PC-9 (cell line): Measurements from ENCODE around the gene CAPN11. TPM values are rescaled to one million over a fixed set of nuclear protein-coding genes. Genes with fewer than 3 reads are reported as not detected.
A peak's percentile ranks its signal among the peaks of the same experiment; 100 is the strongest.

Source experiments
- BruUV-seq: library from RNA; stranded (reverse); fragments of 400-500 nt; replicated peaks from 2 replicates; lab custom pipeline; 2021; lab: Mats Ljungman, UMichigan
- CTCF ChIA-PET: fragments of 300-600 bp; sonication (Branson Sonifier 250); formaldehyde crosslinking; loops from one replicate; lab custom pipeline; 2022; ENCODE audit warnings: antibody characterized with exemption; lab: Charles Lee
- POLR2A ChIA-PET: fragments of 300-600 bp; sonication (Branson Sonifier 250); formaldehyde crosslinking; loops from one replicate; lab custom pipeline; 2022; ENCODE audit warnings: antibody characterized with exemption; ENCODE audit not compliant: unreplicated experiment; lab: Charles Lee
- DNase-seq, 2 experiments: peaks; one replicate each; pipeline versions ENCODE4 v3.0.0 to v3.0.0-alpha.2; 2015 to 2022; ENCODE audit warnings: mixed read lengths in 1 of 2
- H2AFZ ChIP-seq: fragments of 200-600 bp; sonication (generic); 2 replicates; pipeline ENCODE4 v1.8.1; 2017; ENCODE audit warnings: antibody characterized with exemption
- H3F3A ChIP-seq: fragments of 200-600 bp; sonication (generic); 2 replicates; pipeline ENCODE4 v1.8.1; 2017; ENCODE audit warnings: antibody characterized with exemption, mild to moderate bottlenecking, low read depth; ENCODE audit not compliant: insufficient read depth
- H3K27ac ChIP-seq: fragments of 200-600 bp; sonication (generic); 2 replicates; pipeline ENCODE4 v1.6.1; 2016; ENCODE audit warnings: mixed run types
- H3K27me3 ChIP-seq: fragments of 200-600 bp; sonication (generic); 2 replicates; pipeline ENCODE4 v1.6.1; 2016; ENCODE audit warnings: low read depth, mixed run types; ENCODE audit not compliant: insufficient read depth
- H3K36me3 ChIP-seq: fragments of 200-600 bp; sonication (generic); 2 replicates; pipeline ENCODE4 v1.6.1; 2016; ENCODE audit warnings: low read depth, mixed run types
- H3K4me1 ChIP-seq: fragments of 200-600 bp; sonication (generic); replicated peaks from 2 replicates; pipeline ENCODE4 v1.6.1; 2016; ENCODE audit warnings: mixed run types; ENCODE audit not compliant: insufficient read depth
- H3K4me2 ChIP-seq: fragments of 200-600 bp; sonication (generic); 2 replicates; pipeline ENCODE4 v1.6.1; 2017; ENCODE audit warnings: mixed run types
- H3K4me3 ChIP-seq: fragments of 200-600 bp; sonication (generic); 2 replicates; pipeline ENCODE4 v1.6.1; 2016; ENCODE audit warnings: mixed run types
- H3K79me2 ChIP-seq: fragments of 200-600 bp; sonication (generic); 2 replicates; pipeline ENCODE4 v1.6.1; 2017; ENCODE audit warnings: low read depth, mixed run types
- H3K9me2 ChIP-seq: fragments of 200-600 bp; sonication (generic); 2 replicates; pipeline ENCODE4 v1.8.1; 2017; ENCODE audit warnings: mild to moderate bottlenecking; ENCODE audit not compliant: insufficient read depth
- H3K9me3 ChIP-seq: fragments of 200-600 bp; sonication (generic); 2 replicates; pipeline ENCODE4 v1.8.1; 2016; ENCODE audit warnings: low read depth; ENCODE audit not compliant: insufficient read depth
- H4K20me1 ChIP-seq: fragments of 200-600 bp; sonication (generic); 2 replicates; pipeline ENCODE4 v1.8.1; 2017; ENCODE audit not compliant: insufficient read depth
- CTCF ChIP-seq: fragments of 200-600 bp; sonication (generic); conservative IDR thresholded peaks from 2 replicates; pipeline ENCODE4 v1.6.1; 2017; ENCODE audit warnings: mixed run types, antibody characterized with exemption, mild to moderate bottlenecking, moderate library complexity
- EZH2 ChIP-seq: fragments of 200-600 bp; sonication (generic); IDR thresholded peaks from 2 replicates; pipeline ENCODE4 v1.8.0; 2017; ENCODE audit warnings: antibody characterized with exemption, low read depth
- intact Hi-C: fragments of 100-400 bp; cut with micrococcal nuclease; formaldehyde crosslinking; loops from one replicate; pipeline ENCODE4 v1.10.0; 2022; ENCODE audit not compliant: unreplicated experiment
- total RNA-seq: library from RNA; stranded (reverse); gene quantifications from 2 replicates; pipeline ENCODE4 v1.2.3, GENCODE V29; 2021

The CAPN11 gene
- total RNA-seq, 1 experiment from 2014 or later, result not detected

DNA sequence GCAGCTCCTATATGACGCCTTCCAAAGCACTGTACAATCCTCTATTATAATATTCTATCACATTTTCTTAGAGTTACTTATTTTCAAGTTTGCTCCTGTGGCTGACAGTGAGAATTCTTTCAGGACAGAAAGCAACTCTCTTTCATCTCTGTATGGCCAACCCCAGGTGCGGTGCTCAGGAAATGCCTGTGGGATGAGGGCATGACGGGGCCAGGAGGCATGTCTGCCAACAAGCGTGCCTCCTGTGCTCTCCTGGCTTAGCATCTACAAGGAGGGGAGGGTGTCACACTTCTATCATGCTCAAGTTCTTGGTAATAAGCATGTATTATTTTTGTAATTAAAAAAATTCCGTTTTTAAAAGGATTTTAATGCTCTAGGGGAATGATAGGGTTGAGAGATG lies 42.8 kb upstream of the CAPN11 start:
- Histone ChIP-seq H3K27ac (no peak overlapping the region), H3K9me2 (no peaks in the 10 kb centered on the region), H4K20me1 (peaks cover 44% of the 10 kb centered on the region), H3K36me3 (peaks cover 38% of the 10 kb centered on the region), H2AFZ (no peak overlapping the region), H3K4me3 (no peak overlapping the region), H3K9me3 (no peaks in the 10 kb centered on the region), H3K79me2 (peaks cover 60% of the 10 kb centered on the region), H3K4me1 (peaks cover 53% of the 10 kb centered on the region), H3K27me3 (no peaks in the 10 kb centered on the region), H3K4me2 (no peak overlapping the region), H3F3A (peaks cover 23% of the 10 kb centered on the region)
- TF ChIP-seq CTCF (no peak), EZH2 (no peak)
- ChIA-PET CTCF (no interaction called here), POLR2A (no interaction called here)
- BruUV-seq, result no TSS peak
- DNase-seq, result peak in 1 of 2 experiments; percentile 72
- intact Hi-C loops, result loop anchor here (5.0 kb wide), 1 partner anchor 131 kb away; the partner anchor contains the start of gene HSP90AB1

DNA sequence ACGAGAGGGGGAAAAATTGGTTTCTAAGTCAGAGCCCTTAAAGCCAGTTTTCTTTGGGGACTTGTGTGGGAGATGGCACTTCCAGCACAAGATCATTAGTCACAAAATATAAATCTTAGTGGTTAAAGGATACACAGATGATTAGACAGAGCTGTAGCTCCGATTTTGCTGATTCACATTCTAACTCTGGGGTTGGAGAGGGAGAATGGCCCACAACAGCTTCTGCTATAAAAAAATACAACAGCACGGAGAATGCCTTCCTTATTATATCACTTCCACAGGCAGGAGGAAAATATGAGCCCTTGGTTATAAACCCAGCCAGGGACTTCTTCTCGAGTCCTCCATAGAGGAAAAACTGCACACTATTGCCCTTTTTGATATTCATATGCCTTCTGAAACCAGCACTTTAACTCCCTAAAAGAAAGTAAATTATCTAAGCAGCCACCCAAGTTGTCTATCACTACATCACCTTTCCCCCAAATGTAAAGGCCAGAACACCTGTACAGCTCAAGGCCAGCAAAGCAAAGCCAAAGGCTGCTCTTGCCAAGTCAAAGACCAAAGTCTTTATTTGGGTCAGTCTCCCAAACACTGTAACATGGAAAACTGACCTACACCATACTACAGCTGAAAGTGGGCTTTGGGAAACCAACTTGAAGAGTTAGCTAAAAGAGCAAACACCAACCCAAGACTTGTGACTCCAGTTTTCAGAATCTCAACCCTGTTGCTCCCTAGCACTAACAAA lies 41.8 kb upstream of the CAPN11 start:
- no peaks in the 10 kb centered on the region for H3K9me3 ChIP-seq
- H3K27ac ChIP-seq, result peak overlapping the region; percentile 40; the same call in 1 of the 2 replicates
- H3F3A ChIP-seq, result peaks cover 24% of the 10 kb centered on the region
- ChIA-PET POLR2A (interaction anchor here (0.6 to 0.7 kb wide), 2 partner anchors 11 to 140 kb away, joined by 3 to 4 read pairs; partner anchors contain the start of gene TMEM63B), CTCF (interaction anchor here (0.6 to 0.9 kb wide), 2 partner anchors 10 to 159 kb away, joined by 3 read pairs; no protein-coding TSS in a partner anchor)
- H4K20me1 ChIP-seq, result peaks cover 53% of the 10 kb centered on the region
- H3K9me2 ChIP-seq, result no peaks in the 10 kb centered on the region
- BruUV-seq, result TSS peak; percentile 31
- H2AFZ ChIP-seq, result no peak overlapping the region
- peaks cover 69% of the 10 kb centered on the region for H3K79me2 ChIP-seq
- peak overlapping the region; percentile 23 for H3K4me2 ChIP-seq
- H3K4me3 ChIP-seq, result no peak overlapping the region
- TF ChIP-seq CTCF, result no peak
- TF ChIP-seq EZH2, result no peak
- intact Hi-C loops, result loop anchor here (1.0 to 5.0 kb wide), 2 partner anchors 9 to 130 kb away; partner anchors contain the start of gene HSP90AB1
- DNase-seq, result peak; percentile 22 to 48
- H3K4me1 ChIP-seq, result peaks cover 60% of the 10 kb centered on the region
- H3K36me3 ChIP-seq, result peaks cover 36% of the 10 kb centered on the region
- no peaks in the 10 kb centered on the region for H3K27me3 ChIP-seq

DNA sequence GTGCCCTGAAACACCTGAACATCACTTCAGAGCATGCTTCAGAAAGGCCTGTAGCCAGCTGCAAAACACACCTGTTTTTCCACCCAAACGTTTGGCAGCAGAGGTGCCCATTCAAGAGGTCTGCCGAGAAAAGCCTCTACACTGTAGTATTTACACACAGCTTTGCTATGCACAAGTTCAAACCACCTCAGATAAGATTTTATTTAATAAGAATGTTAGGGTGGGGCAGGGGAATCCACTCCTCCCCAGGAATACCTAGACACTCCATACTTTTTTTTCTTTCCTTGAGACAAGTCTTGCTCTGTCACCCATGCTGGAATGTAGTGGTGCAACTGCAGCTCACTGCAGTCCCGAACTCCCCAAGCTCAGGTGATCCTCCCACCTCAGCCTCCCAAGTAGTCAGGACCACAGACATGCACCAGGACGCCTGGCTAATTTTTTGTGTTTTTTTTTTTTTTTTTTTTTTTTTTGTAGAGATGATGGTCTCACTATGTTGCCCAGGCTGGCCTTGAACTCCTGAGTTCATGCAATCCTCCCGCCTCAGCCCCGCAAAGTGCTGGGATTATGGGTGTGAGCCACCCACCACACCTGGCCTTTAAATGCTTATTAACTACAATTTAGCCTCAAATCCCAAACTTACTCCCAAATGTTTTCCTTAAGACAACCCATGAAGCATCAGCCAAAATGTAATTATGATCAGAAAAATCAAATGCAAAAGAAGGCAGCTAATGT lies 41.1 kb upstream of the CAPN11 start:
- peaks cover 59% of the 10 kb centered on the region for H4K20me1 ChIP-seq

More for the DNA sequence above, 41.1 kb upstream of the CAPN11 start:
- H3K79me2 ChIP-seq, result peaks cover 77% of the 10 kb centered on the region
- no peaks in the 10 kb centered on the region for H3K9me2 ChIP-seq
- no TSS peak for BruUV-seq
- H3K27ac ChIP-seq, result peak overlapping the region; percentile 54; the same call in 1 of the 2 replicates
- intact Hi-C loops, result loop anchor here (1.0 to 5.0 kb wide), 2 partner anchors 9 to 130 kb away; partner anchors contain the start of gene HSP90AB1
- POLR2A ChIA-PET, result interaction anchor here (0.6 kb wide), 1 partner anchor 10 kb away, joined by 4 read pairs; the partner anchor contains the start of gene TMEM63B
- H3K4me3 ChIP-seq, result no peak overlapping the region
- H2AFZ ChIP-seq, result no peak overlapping the region
- peaks cover 26% of the 10 kb centered on the region for H3F3A ChIP-seq
- H3K36me3 ChIP-seq, result peaks cover 29% of the 10 kb centered on the region
- H3K27me3 ChIP-seq, result no peaks in the 10 kb centered on the region
- CTCF ChIA-PET, result interaction anchor here (0.6 kb wide), 1 partner anchor 158 kb away, joined by 3 read pairs; no protein-coding TSS in a partner anchor
- DNase-seq, result peak; percentile 55 to 88
- H3K4me1 ChIP-seq, result peaks cover 62% of the 10 kb centered on the region
- TF ChIP-seq CTCF (no peak), EZH2 (no peak)
- H3K4me2 ChIP-seq, result peak overlapping the region; percentile 35
- no peaks in the 10 kb centered on the region for H3K9me3 ChIP-seq
